Stimulated activated naive CD8-positive, alpha-beta T cell treated with anti-CD3 and anti-CD28 coated beads, Interleukin-15, amount 100 ng/mL, for 72 hours (primary cell): Measurements from ENCODE around the gene ZNF286A.
"Not testable (repeated sequence)": the region's sequence is repeated elsewhere in the genome, so short reads cannot be mapped to it uniquely, and the experiment has no call there.

Source experiments
- ATAC-seq: fragments of 150-1000 bp; cut with Tn5 transposase; 2 replicates; pipeline ENCODE4 v1.10.0; 2021; ENCODE audit warnings: mild to moderate bottlenecking, moderate library complexity
- DNase-seq, 2 donors: peaks; one replicate each; pipeline ENCODE4 v3.0.0; 2021 to 2022
- H3K27ac Mint-ChIP-seq, 2 donors: one replicate each; pipeline ENCODE4 v1.8.0; 2022; ENCODE audit warnings: mild to moderate bottlenecking in 2 of 2, mixed read lengths in 2 of 2, moderate library complexity in 2 of 2
- H3K27me3 Mint-ChIP-seq: one replicate; pipeline ENCODE4 v1.8.0; 2022; ENCODE audit warnings: mixed read lengths
- H3K4me1 Mint-ChIP-seq: one replicate; pipeline ENCODE4 v1.8.0; 2022; ENCODE audit warnings: mild to moderate bottlenecking, mixed read lengths
- H3K4me3 Mint-ChIP-seq, 2 donors: one replicate each; pipeline ENCODE4 v1.8.0; 2022; ENCODE audit warnings: mild to moderate bottlenecking in 2 of 2, mixed read lengths in 2 of 2, moderate library complexity in 1 of 2
- H3K9me3 Mint-ChIP-seq, 2 donors: one replicate each; pipeline ENCODE4 v1.8.0; 2022; ENCODE audit warnings: mixed read lengths in 2 of 2

ZNF286A gene

DNA sequence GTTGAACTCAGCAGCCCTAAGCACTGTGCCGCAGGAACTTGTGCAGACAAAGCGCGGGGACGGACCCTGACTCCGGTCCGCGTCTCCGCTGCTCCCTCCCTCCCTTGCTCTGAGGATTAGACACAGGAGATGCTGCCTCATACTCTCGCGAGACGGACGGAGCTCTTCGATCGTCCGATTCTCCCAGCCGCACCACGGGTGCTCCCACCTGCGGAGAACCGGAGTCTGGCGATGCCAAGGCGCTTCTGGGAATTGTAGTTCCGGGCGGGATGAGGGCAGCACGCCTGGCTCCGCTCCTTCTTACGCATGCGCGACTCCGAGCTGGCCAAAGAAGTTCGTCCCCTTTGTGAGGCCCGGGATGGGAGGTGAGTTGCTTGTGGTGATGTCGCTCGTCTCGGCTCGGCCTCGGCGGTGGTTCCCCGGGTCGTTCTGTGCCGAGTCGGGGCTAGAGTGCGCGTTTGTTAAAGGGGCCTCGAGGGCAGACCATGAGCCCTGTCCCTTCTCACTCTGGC is at the start of gene ZNF286A:
TSS of gene ZNF286A (plus strand) at position 340 of the 512 bp plus-strand sequence. CDS start 578 bp downstream, outside the sequence.
- H3K27me3 Mint-ChIP-seq, H3K9me3 Mint-ChIP-seq, H3K4me1 Mint-ChIP-seq: not testable (repeated sequence)
- H3K27ac Mint-ChIP-seq, result peak within 1 kb of the TSS; percentile 85 to 97
- peak within 1 kb of the TSS; percentile 88 for H3K4me3 Mint-ChIP-seq
- ATAC-seq, result peak; percentile 98
- peak; percentile 94 to 99 for DNase-seq

DNA sequence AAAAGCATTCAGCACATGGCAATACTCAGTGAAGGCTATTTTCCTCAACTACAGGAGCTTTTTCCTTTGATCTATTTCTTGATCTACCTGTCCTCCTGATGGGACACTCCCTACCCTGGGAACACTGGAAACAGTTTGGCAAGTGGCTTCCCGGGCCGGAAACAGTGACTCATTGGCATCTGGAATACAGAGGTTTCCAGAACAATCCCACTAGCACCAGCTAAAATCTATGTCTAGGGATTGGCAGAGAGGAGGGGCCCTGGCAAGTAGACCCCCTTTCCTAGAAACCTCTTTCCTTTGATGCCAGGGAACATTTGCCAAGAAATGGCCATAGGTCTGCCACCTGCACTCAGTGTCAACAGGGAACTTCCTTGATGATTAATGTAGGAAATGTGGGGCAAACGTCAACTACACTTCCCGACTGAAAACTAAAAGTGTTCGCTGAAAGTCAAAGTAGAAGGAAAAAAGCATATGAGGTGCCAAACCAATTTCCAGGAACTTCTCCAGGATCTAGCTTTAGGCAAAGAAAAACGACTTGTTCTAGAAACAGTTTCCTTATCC is 49.6 kb upstream of the ZNF286A start:
- H3K4me3 Mint-ChIP-seq, result no peak overlapping the region
- H3K27ac Mint-ChIP-seq, result no peak overlapping the region
- no peaks in the 10 kb centered on the region for H3K9me3 Mint-ChIP-seq
- peaks cover 34% of the 10 kb centered on the region for H3K4me1 Mint-ChIP-seq
- DNase-seq, result no peak
- ATAC-seq, result no peak
- no peaks in the 10 kb centered on the region for H3K27me3 Mint-ChIP-seq

DNA sequence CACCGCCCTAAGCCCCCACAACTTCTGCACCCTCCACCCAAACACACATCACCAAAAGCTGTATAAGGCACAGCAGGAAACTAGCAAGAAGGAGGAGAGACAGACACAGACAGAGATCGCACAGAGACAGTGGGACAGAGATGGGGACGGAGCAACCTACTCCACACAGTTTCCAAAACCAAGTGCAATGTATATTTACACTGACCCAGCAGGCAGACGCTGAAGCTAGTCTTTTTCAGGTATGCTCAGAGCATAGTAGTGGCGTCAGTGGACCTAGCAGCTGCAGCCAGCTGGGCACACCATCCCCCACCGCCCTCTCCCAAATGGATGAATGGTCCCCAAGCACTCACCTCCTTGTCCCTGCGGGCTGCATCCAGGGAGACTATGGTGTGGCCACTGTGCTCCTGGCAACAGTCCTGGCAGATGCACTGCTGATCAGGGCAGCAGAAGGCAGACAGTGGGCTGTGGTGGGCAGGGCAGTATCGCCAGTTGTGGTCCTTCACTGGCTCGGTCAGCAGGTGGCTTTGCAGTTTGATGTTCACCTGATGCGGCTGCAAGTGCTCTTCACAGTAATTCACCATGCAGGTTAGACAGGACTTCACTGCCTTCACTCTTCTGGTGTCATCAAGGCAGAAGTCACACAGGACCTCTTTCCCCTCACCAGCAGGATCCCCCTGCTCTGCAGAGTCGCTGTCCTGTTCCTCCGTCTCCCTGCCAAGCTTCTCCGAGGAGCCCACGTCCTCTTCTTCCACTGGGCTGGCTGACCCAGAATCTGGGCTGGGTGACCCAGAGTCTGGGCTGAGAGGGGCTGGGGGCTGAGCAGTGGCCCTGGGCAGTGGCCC is 48.6 kb upstream of the ZNF286A start:
- ATAC-seq, result peak; percentile 18
- no peak overlapping the region for H3K4me3 Mint-ChIP-seq
- H3K27ac Mint-ChIP-seq, result peak overlapping the region; percentile 85 to 91
- no peaks in the 10 kb centered on the region for H3K27me3 Mint-ChIP-seq
- H3K9me3 Mint-ChIP-seq, result no peaks in the 10 kb centered on the region
- DNase-seq, result no peak
- H3K4me1 Mint-ChIP-seq, result peaks cover 25% of the 10 kb centered on the region

DNA sequence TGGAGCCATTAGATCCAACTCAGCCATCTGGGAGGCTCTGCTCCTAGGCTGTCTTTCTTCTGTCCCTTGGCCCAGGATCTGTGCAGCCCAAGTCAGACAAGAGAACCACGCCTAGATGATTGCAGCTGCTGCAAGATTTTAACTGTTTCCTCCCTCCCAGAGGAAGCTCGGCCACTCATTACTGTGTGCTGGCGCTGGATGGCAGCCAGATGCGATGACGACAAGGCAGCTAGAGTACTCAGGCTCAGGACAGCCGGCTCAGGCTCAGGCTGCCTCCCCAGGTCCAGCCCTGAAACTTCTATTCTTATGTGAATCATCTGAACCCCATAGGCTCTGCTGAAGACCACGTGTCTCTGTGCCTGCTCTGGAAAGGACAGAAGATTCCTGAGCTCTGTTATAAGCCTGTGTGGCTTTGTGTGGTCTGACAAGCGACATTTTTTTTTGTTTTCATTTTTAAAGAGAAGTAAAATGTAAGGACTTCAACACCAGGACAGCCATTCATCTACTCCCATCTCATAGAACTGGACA is 47.9 kb upstream of the ZNF286A start:
- DNase-seq (peak; percentile 2 to 21), ATAC-seq (peak; percentile 85)
- Mint-ChIP-seq H3K27ac (peak overlapping the region in 1 of 2 donors; percentile 37), H3K9me3 (no peaks in the 10 kb centered on the region), H3K4me3 (no peak overlapping the region), H3K4me1 (peaks cover 23% of the 10 kb centered on the region), H3K27me3 (no peaks in the 10 kb centered on the region)

DNA sequence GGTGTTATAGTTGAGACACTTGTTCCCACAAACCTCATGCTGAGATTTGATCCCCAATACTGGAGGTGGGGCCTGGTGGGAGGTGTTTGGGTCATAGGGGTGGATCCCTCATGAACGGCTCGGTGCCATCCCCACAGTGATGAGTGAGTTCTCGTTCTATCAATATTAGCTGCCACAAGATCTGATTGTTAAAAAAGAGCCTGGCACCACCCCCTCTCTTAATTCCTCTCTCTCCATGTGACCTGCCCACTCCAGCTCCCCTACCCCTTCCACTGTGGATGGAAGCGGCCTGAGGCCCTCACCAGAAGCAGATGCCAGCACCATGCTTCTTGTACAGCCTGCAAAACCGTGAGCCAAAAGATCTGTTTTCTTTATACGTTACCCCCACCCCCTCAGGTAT is 46.6 kb upstream of the ZNF286A start:
- no peak for DNase-seq
- no peak overlapping the region for H3K4me3 Mint-ChIP-seq
- ATAC-seq, result no peak
- H3K27me3 Mint-ChIP-seq, result no peaks in the 10 kb centered on the region
- H3K9me3 Mint-ChIP-seq, result no peaks in the 10 kb centered on the region
- H3K27ac Mint-ChIP-seq, result no peak overlapping the region
- H3K4me1 Mint-ChIP-seq, result peaks cover 23% of the 10 kb centered on the region

DNA sequence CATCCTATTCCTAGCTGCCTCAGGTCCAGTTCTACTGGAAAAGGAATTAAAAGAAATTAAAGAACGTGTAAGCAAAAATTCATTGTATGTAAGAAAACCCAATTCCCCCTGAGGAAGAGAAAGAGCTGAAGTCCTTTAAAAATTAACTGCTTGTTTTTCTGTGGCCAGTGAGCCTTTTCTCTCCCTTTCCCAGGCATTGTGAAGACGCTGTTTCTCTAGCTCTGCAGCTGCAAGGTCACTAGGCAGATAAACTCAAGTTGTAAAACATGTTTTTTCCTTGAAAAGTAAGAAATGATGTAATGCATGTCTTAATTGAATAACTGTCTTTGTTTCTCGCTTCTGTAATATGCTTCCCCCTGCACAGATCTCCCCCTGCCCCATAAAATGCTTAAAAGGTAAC is 45.2 kb upstream of the ZNF286A start:
- not testable (repeated sequence) for H3K27me3 Mint-ChIP-seq, H3K27ac Mint-ChIP-seq, ATAC-seq, DNase-seq, H3K9me3 Mint-ChIP-seq, H3K4me3 Mint-ChIP-seq
- peaks cover 23% of the 10 kb centered on the region for H3K4me1 Mint-ChIP-seq

DNA sequence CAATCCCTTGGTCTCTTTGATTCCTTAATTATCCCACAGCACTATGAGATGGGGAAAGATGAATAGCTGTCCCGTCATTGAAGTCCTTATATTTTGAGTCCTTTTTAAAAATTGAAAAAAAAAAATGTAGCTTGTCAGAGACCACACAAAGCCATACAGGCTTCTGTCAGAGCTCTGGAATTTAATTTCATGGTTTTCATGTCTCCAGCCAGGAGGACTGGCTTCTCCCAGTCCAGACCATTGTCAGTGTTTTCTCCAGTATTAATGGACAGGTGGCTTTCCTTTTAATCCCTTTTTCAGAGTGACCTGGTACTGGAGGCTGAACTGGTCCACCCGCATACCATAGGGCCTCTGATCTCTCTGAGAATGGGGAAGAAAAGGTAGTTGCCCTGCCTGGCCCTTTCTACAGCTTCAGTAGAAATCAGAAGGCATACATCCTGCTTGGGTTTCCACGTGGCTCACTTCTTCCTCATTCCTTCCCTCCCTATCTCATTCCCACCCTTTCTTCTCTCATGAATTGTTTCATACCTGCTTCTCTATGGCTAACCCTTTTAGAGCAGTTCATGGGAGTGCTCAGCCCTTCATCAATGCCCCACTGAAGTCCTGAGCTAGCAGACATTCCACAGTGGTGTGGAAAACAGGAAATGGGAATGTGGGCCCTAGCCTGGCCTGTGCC is 44.5 kb upstream of the ZNF286A start:
- H3K9me3 Mint-ChIP-seq, result no peaks in the 10 kb centered on the region
- H3K27ac Mint-ChIP-seq, result no peak overlapping the region
- peaks cover 23% of the 10 kb centered on the region for H3K4me1 Mint-ChIP-seq
- DNase-seq, result no peak
- no peak for ATAC-seq
- H3K4me3 Mint-ChIP-seq, result no peak overlapping the region
- no peaks in the 10 kb centered on the region for H3K27me3 Mint-ChIP-seq

DNA sequence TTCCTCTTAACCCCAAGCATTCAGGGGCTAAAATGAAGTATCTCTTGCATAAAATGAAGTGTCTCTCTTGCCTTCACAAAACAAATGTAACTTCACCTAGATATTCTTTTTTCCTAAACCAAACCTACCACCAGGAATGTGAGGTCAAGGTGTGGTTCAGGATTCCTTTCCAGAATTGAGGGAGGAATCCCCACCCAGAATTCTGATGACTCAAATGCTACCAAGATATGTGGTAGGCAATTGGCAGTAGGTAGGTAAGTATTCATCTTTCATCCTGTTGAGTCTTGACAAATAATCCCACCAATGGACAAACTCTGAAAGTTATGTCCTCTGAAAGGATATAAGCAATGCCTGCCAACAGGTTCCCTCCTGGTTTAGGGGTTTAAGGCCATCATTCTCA is 41.7 kb upstream of the ZNF286A start:
- peaks cover 3% of the 10 kb centered on the region for H3K4me1 Mint-ChIP-seq
- no peaks in the 10 kb centered on the region for H3K27me3 Mint-ChIP-seq
- H3K4me3 Mint-ChIP-seq, result no peak overlapping the region
- ATAC-seq, result no peak
- no peak for DNase-seq
- H3K27ac Mint-ChIP-seq, result no peak overlapping the region
- no peaks in the 10 kb centered on the region for H3K9me3 Mint-ChIP-seq

DNA sequence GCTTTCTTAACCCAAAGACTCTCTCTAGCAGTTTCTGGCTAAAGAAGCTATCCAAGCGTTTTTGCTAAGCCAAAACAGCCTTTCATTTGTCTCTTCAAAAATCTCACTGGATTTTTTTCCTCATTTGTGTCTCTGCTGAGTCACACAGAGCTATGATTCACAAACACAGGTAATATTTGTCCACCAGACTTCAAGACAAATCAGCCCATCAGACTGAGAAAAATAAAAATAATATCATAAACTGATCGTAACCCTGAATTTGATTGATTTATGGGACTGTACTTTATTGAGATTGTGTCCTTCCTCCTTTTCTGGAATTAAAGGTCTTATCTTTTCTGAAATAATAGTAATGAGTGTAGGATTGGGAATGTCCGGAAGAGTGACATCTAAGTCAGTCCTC is 41.3 kb upstream of the ZNF286A start:
- Mint-ChIP-seq H3K27me3 (no peaks in the 10 kb centered on the region), H3K4me3 (no peak overlapping the region), H3K27ac (no peak overlapping the region), H3K9me3 (no peaks in the 10 kb centered on the region), H3K4me1 (no peaks in the 10 kb centered on the region)
- ATAC-seq (no peak), DNase-seq (no peak)

DNA sequence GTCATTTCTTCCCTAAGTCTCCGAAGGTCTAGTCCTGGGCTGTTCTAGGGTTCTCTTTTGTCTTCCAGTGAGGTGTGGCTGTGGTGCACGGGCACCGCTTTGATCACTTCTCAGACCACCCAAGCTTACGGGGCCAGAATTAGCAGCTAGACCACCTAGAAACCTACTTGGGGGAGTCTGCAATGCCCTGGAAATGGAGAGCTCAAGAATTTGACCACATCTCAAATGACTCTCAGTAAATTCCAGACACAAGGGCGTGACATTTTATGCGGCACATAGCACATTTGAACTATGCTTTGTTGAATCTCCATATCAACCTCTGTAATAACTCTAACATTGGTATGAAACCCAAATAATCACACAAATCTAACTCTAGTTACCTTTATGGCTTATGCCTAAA is 40.3 kb upstream of the ZNF286A start:
- DNase-seq (no peak), ATAC-seq (no peak)
- no peaks in the 10 kb centered on the region for H3K4me1 Mint-ChIP-seq
- no peak overlapping the region for H3K4me3 Mint-ChIP-seq
- no peaks in the 10 kb centered on the region for H3K9me3 Mint-ChIP-seq
- no peak overlapping the region for H3K27ac Mint-ChIP-seq
- H3K27me3 Mint-ChIP-seq, result no peaks in the 10 kb centered on the region

DNA sequence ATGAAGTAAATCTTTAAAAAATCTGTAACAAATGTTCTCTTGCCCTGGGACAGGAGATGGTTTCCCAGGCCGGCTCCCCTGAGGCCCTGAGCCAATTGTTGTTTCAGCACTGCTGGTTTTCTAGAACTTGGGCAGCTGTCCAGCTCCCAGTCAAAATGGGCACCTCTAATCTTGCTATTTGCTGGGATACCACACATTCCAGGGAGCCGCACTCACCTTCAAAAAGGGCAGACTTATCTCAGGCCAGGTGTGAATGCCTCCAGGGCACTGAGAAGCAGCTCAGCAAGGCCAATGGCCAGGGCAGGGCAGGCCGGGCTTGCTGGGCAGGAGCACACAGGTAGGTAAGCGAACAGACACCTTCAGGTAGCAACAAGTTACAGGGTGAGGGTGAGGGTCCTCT is 39.9 kb upstream of the ZNF286A start:
- no peak for DNase-seq
- no peak overlapping the region for H3K4me3 Mint-ChIP-seq
- H3K9me3 Mint-ChIP-seq, result no peaks in the 10 kb centered on the region
- H3K27me3 Mint-ChIP-seq, result no peaks in the 10 kb centered on the region
- H3K4me1 Mint-ChIP-seq, result no peaks in the 10 kb centered on the region
- H3K27ac Mint-ChIP-seq, result no peak overlapping the region
- ATAC-seq, result no peak

DNA sequence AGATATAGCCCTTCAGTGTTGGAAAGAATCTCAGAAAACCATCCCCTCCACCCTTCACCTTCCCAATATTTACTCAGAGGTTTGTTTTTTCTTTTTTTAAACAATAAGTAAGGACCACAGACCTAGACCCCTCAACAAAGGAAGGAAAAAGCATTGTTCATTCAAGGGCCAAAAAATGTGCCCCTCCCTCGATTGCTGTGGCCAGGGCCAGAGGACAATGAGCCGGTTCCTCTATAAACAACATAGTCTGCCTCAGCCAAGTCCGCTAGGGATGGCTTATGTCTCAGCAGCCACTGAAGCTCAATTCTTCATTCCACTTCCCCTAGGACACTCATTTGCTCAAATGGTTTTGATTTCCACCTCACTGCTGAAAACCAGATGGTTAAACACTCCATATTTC is 39.5 kb upstream of the ZNF286A start:
- no peaks in the 10 kb centered on the region for H3K27me3 Mint-ChIP-seq
- no peaks in the 10 kb centered on the region for H3K9me3 Mint-ChIP-seq
- no peak for DNase-seq
- H3K4me3 Mint-ChIP-seq, result no peak overlapping the region
- ATAC-seq, result no peak
- H3K4me1 Mint-ChIP-seq, result no peaks in the 10 kb centered on the region
- H3K27ac Mint-ChIP-seq, result no peak overlapping the region

DNA sequence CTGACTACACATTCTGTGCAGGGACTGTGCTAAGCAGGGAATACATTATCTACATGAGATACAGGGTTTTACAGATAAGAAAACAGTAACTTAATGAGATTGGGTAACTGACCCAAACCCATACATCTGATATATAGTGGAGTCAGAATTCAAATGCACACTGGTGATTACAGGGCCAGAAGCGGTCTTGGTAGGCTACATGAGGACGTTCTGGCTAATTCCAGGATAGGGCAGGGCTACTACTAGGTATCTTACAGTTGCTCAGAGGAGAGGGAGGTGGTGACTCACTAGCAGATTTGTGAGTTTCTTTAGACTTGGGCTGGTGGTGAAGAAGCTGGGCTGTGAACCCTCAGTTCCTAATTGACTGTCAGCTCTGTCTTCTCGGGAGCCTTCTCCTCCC is 36.9 kb upstream of the ZNF286A start:
- no peaks in the 10 kb centered on the region for H3K27me3 Mint-ChIP-seq
- no peak overlapping the region for H3K27ac Mint-ChIP-seq
- no peaks in the 10 kb centered on the region for H3K4me1 Mint-ChIP-seq
- DNase-seq (no peak), ATAC-seq (no peak)
- no peak overlapping the region for H3K4me3 Mint-ChIP-seq
- H3K9me3 Mint-ChIP-seq, result no peaks in the 10 kb centered on the region

DNA sequence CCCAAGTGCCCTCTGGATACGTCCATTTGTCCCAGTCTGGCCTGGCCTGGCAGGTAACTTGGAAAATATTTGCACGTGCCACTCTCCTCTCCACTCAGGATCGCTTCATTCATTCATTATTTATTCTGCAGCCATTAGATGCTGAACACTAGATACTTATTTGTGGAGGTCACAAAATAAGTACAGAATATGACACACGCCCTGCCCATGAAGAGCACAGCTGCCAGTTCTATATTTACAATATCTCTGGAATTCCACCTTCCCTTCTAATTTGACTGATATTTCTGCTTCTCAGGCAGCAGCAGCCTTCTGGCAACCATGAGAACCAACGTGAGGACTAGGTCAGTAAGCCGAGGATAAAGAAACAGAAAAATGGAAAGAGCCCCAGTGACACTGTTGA is 36.4 kb upstream of the ZNF286A start:
- no peak overlapping the region for H3K27ac Mint-ChIP-seq
- no peaks in the 10 kb centered on the region for H3K9me3 Mint-ChIP-seq
- DNase-seq, result no peak
- no peaks in the 10 kb centered on the region for H3K27me3 Mint-ChIP-seq
- H3K4me3 Mint-ChIP-seq, result no peak overlapping the region
- ATAC-seq, result no peak
- no peaks in the 10 kb centered on the region for H3K4me1 Mint-ChIP-seq

DNA sequence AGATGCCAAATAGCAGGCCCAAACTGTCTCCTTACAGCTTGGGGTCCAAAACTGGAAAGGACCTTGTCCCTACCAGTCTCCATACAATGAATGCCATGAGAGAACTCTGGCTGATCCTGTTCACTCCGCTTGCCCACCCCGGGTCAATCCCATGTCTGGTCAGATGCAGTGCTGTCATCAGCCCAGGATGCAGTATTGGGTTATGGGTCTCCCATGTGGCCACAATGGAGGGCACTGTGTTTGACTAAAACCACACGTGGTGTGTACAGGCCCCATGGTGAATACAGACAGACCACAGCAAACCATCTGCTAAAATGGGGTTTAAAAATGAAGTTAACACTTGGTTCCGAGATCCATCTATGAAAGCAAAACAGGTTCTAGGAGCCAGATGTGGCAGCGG is 35.9 kb upstream of the ZNF286A start:
- H3K9me3 Mint-ChIP-seq, result no peaks in the 10 kb centered on the region
- H3K27me3 Mint-ChIP-seq, result no peaks in the 10 kb centered on the region
- no peak overlapping the region for H3K27ac Mint-ChIP-seq
- no peaks in the 10 kb centered on the region for H3K4me1 Mint-ChIP-seq
- no peak overlapping the region for H3K4me3 Mint-ChIP-seq
- ATAC-seq (no peak), DNase-seq (no peak)

DNA sequence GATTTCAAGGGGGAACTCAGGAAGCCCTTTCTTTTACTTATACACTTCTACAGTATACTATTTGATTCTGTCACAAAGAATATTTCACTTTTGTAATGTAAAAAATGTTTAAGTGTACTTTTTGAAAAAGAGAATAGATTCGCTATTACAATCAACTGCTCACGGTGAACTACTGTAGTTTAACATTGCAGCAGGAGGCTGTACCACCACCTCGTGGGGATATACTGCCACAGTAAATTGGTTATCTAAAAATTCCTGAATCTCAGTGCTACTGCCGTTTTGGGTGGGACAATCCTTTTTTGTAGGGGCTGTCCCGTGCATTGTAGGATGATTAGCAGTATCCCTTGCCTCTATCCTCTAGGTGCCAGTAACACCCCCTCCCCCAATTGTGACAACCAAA is 30.0 kb upstream of the ZNF286A start:
- not testable (repeated sequence) for H3K27ac Mint-ChIP-seq, H3K4me3 Mint-ChIP-seq, H3K9me3 Mint-ChIP-seq, H3K4me1 Mint-ChIP-seq, ATAC-seq, DNase-seq, H3K27me3 Mint-ChIP-seq
